Measurements from ENCODE around the gene PRKAA1. TPM values are rescaled to one million over a fixed set of nuclear protein-coding genes. Genes with fewer than 3 reads are reported as not detected.
"Not testable (repeated sequence)": the region's sequence is repeated elsewhere in the genome, so short reads cannot be mapped to it uniquely, and the experiment has no call there.

PRKAA1 gene
- total RNA-seq, 4 donors from 2014 or later = 70.1 to 85.0 (median 78.6) TPM

GRCh38 chr5:40801771-40802562 is 3.8 kb upstream of the PRKAA1 start:
- intact Hi-C loops (cut with DNase I) = no loop called here
- DNase-seq (ENCODE audit: extremely low spot score) = no peak
- TF ChIP-seq POLR2A (IDR thresholded peaks at IDR 0.05; ENCODE audit: low read depth) (no peak), EP300 (IDR thresholded peaks at IDR 0.05) (no peak)
- Histone ChIP-seq H3K36me3 (no peaks in the 10 kb centered on the region), H3K27me3 (no peaks in the 10 kb centered on the region), H3K4me1 (peaks cover 0 to 17% (median 14%) of the 10 kb centered on the region in 4 donors), H3K4me3 (no peak overlapping the region), H3K9me3 (no peaks in the 10 kb centered on the region), H3K27ac (replicated peaks in 1 of 4) (no peak overlapping the region)
- 90% methylated on average over 8 of the region's 8 CpGs for WGBS

GRCh38 chr5:40799258-40799657 is 1.1 kb upstream of the PRKAA1 start:
- H3K36me3 ChIP-seq = no peaks in the 10 kb centered on the region
- H3K4me3 ChIP-seq = peak overlapping the region in 3 of 4 donors; percentile 96 to 99 (median 99)
- H3K4me1 ChIP-seq = peaks cover 6 to 35% (median 33%) of the 10 kb centered on the region in 4 donors
- intact Hi-C loops (cut with DNase I) = no loop called here
- WGBS = 3% methylated on average over 1 of the region's 1 CpG
- no peaks in the 10 kb centered on the region for H3K9me3 ChIP-seq
- H3K27me3 ChIP-seq = no peaks in the 10 kb centered on the region
- TF ChIP-seq EP300 (IDR thresholded peaks at IDR 0.05) = no peak
- no peak for TF ChIP-seq CTCF (IDR thresholded peaks at IDR 0.05)
- TF ChIP-seq POLR2A (IDR thresholded peaks at IDR 0.05; ENCODE audit: low read depth) = no peak
- no peak for TF ChIP-seq POLR2AphosphoS5 (IDR thresholded peaks at IDR 0.05)
- no peak for DNase-seq (ENCODE audit: extremely low spot score)
- peak overlapping the region; percentile 94 to 99 (median 97) for H3K27ac ChIP-seq (replicated peaks in 1 of 4)

GRCh38 chr5:40798801-40799210 is 632 bp upstream of the PRKAA1 start:
- intact Hi-C loops (cut with DNase I) = no loop called here
- H3K4me3 ChIP-seq = peak overlapping the region; percentile 96 to 99 (median 98)
- DNase-seq (ENCODE audit: extremely low spot score) = no peak
- H3K9me3 ChIP-seq = no peaks in the 10 kb centered on the region
- no peak for TF ChIP-seq EP300 (IDR thresholded peaks at IDR 0.05)
- 3% methylated on average over 7 of the region's 7 CpGs for WGBS
- peaks cover 6 to 40% (median 35%) of the 10 kb centered on the region in 4 donors for H3K4me1 ChIP-seq
- H3K27me3 ChIP-seq = no peaks in the 10 kb centered on the region
- H3K27ac ChIP-seq (replicated peaks in 1 of 4) = peak overlapping the region; percentile 94 to 99 (median 97)
- no peaks in the 10 kb centered on the region for H3K36me3 ChIP-seq

- intact Hi-C loops (cut with DNase I) = no loop called here
- WGBS = 1% methylated on average over 19 of the region's 56 CpGs
- Histone ChIP-seq H3K27me3 (no peaks in the 10 kb centered on the region), H3K36me3 (no peaks in the 10 kb centered on the region), H3K4me3 (peak overlapping the region; percentile 96 to 99 (median 98)), H3K9me3 (no peaks in the 10 kb centered on the region), H3K4me1 (peaks cover 6 to 49% (median 39%) of the 10 kb centered on the region in 4 donors), H3K27ac (replicated peaks in 1 of 4) (peak overlapping the region; percentile 94 to 99 (median 97))
- TF ChIP-seq EP300 (IDR thresholded peaks at IDR 0.05) (no peak), POLR2A (IDR thresholded peaks at IDR 0.05; ENCODE audit: low read depth) (no peak), POLR2AphosphoS5 (IDR thresholded peaks at IDR 0.05) (no peak), CTCF (IDR thresholded peaks at IDR 0.05) (no peak)
- DNase-seq (ENCODE audit: extremely low spot score) = peak; percentile 94
Observed at GRCh38 chr5:40797273-40798011, 732 bp downstream of the PRKAA1 start.

- TF ChIP-seq POLR2AphosphoS5 (IDR thresholded peaks at IDR 0.05) = peak in 1 of 2 donors; percentile 45
- TF ChIP-seq EP300 (IDR thresholded peaks at IDR 0.05) = no peak
- TF ChIP-seq CTCF (IDR thresholded peaks at IDR 0.05) = no peak
- no peaks in the 10 kb centered on the region for H3K9me3 ChIP-seq
- peak overlapping the region; percentile 96 to 99 (median 98) for H3K4me3 ChIP-seq
- H3K27ac ChIP-seq (replicated peaks in 1 of 4) = peak overlapping the region; percentile 94 to 99 (median 97)
- no peak for DNase-seq (ENCODE audit: extremely low spot score)
- peaks cover 14 to 55% (median 46%) of the 10 kb centered on the region in 4 donors for H3K4me1 ChIP-seq
- intact Hi-C loops (cut with DNase I) = no loop called here
- H3K36me3 ChIP-seq = no peaks in the 10 kb centered on the region
- WGBS = 36% methylated on average over 3 of the region's 3 CpGs
- no peaks in the 10 kb centered on the region for H3K27me3 ChIP-seq
Observed at GRCh38 chr5:40796487-40796889, 1.7 kb downstream of the PRKAA1 start.

GRCh38 chr5:40794877-40795276 is 3.3 kb downstream of the PRKAA1 start:
- intact Hi-C loops (cut with DNase I); DNase-seq (ENCODE audit: extremely low spot score); H3K9me3 ChIP-seq; H3K27me3 ChIP-seq; H3K27ac ChIP-seq (replicated peaks in 1 of 4); H3K36me3 ChIP-seq; H3K4me3 ChIP-seq: not testable (repeated sequence)
- 88% methylated on average over 3 of the region's 3 CpGs for WGBS
- peaks cover 21 to 65% (median 54%) of the 10 kb centered on the region in 4 donors for H3K4me1 ChIP-seq

GRCh38 chr5:40794340-40794739 is 3.8 kb downstream of the PRKAA1 start:
- H3K36me3 ChIP-seq; H3K9me3 ChIP-seq; H3K4me3 ChIP-seq; intact Hi-C loops (cut with DNase I); H3K27me3 ChIP-seq; DNase-seq (ENCODE audit: extremely low spot score); H3K27ac ChIP-seq (replicated peaks in 1 of 4): not testable (repeated sequence)
- H3K4me1 ChIP-seq = peaks cover 21 to 65% (median 49%) of the 10 kb centered on the region in 4 donors

- H3K36me3 ChIP-seq; H3K27ac ChIP-seq (replicated peaks in 1 of 4); DNase-seq (ENCODE audit: extremely low spot score); H3K4me3 ChIP-seq; H3K9me3 ChIP-seq; H3K27me3 ChIP-seq; intact Hi-C loops (cut with DNase I): not testable (repeated sequence)
- peaks cover 21 to 60% (median 43%) of the 10 kb centered on the region in 4 donors for H3K4me1 ChIP-seq
- 90% methylated on average over 10 of the region's 10 CpGs for WGBS
Observed at GRCh38 chr5:40792691-40793090, 5.5 kb downstream of the PRKAA1 start.

All from esophagus muscularis mucosa (tissue), 4 donors.